ENCODE data around the gene VSIR. TPM values are rescaled to one million over a fixed set of nuclear protein-coding genes. Genes with fewer than 3 reads are reported as not detected.

VSIR gene
- total RNA-seq, 1 experiment from 2014 or later, result 18.5 TPM

- Histone ChIP-seq H3K4me3 (replicated peaks in 1 of 2; ENCODE audit: low read depth in 1 of 2, low read length in 2 of 2) (no peak overlapping the region), H3K9me3 (ENCODE audit: control insufficient read depth in 1 of 2, insufficient read depth in 1 of 2, low read depth in 1 of 2, low read length in 2 of 2) (no peaks in the 10 kb centered on the region), H3K36me3 (ENCODE audit: control insufficient read depth in 1 of 2, insufficient read depth in 2 of 2, low read length in 2 of 2) (no peaks in the 10 kb centered on the region), H4K20me1 (ENCODE audit: insufficient read depth) (no peaks in the 10 kb centered on the region), H3K27ac (ENCODE audit: low read depth, low read length) (no peak overlapping the region), H2AFZ (ENCODE audit: low read depth, low read length, poor library complexity, severe bottlenecking) (no peak overlapping the region), H3K4me2 (ENCODE audit: low read length) (no peak overlapping the region), H3K4me1 (ENCODE audit: control insufficient read depth in 1 of 2, insufficient read depth in 2 of 2, low read length in 2 of 2) (peaks cover 0 to 3% of the 10 kb centered on the region in 2 experiments; a peak in 1 of 4 replicates), H3K79me2 (ENCODE audit: insufficient read depth, low read length) (no peaks in the 10 kb centered on the region), H3K27me3 (ENCODE audit: insufficient read depth, low read length) (no peaks in the 10 kb centered on the region), H3K9me2 (ENCODE audit: insufficient read depth) (no peaks in the 10 kb centered on the region), H3K9ac (ENCODE audit: low read length) (no peak overlapping the region)
- intact Hi-C loops (cut with micrococcal nuclease), result no loop called here
- CTCF ChIA-PET, result interaction anchor here (1.3 to 1.5 kb wide), 2 partner anchors 10 to 11 kb away, joined by 3 to 4 read pairs; no protein-coding TSS in a partner anchor
- DNase-seq (ENCODE audit: low read depth, low spot score) (no peak), ATAC-seq (no peak)
- TF ChIP-seq EZH2phosphoT487 (IDR thresholded peaks at IDR 0.05; ENCODE audit: borderline replicate concordance) (no peak), ZNF274 (IDR thresholded peaks at IDR 0.05; ENCODE audit: low read depth, low read length) (no peak), SP1 (IDR thresholded peaks at IDR 0.05; ENCODE audit: low read depth) (no peak), JUND (IDR thresholded peaks at IDR 0.05) (no peak), SIN3A (IDR thresholded peaks at IDR 0.05; ENCODE audit: low read depth) (no peak), EZH2 (IDR thresholded peaks at IDR 0.05) (no peak), MAX (IDR thresholded peaks at IDR 0.05) (no peak), EGR1 (IDR thresholded peaks at IDR 0.05; ENCODE audit: low read depth) (no peak), CTCF (IDR thresholded peaks at IDR 0.05 in 2 of 3, conservative IDR thresholded peaks at IDR 0.05 in 1 of 3; ENCODE audit: borderline replicate concordance in 1 of 3, insufficient read depth in 1 of 3, low read depth in 2 of 3, low read length in 2 of 3) (no peak), FOSL1 (IDR thresholded peaks at IDR 0.05; ENCODE audit: low read depth) (no peak), CEBPB (IDR thresholded peaks at IDR 0.05; ENCODE audit: low read depth) (no peak), TCF7L2 (IDR thresholded peaks at IDR 0.05; ENCODE audit: borderline replicate concordance, extremely low read depth, insufficient read depth, insufficient read length) (no peak), ATF3 (IDR thresholded peaks at IDR 0.05) (no peak), REST (IDR thresholded peaks at IDR 0.05; ENCODE audit: low read depth) (no peak), POLR2A (IDR thresholded peaks at IDR 0.05; ENCODE audit: borderline replicate concordance, extremely low read depth, insufficient read depth, insufficient read length) (no peak), RAD21 (IDR thresholded peaks at IDR 0.05; ENCODE audit: low read depth) (no peak), CBX3 (IDR thresholded peaks at IDR 0.05; ENCODE audit: low read depth) (no peak), POLR2AphosphoS5 (IDR thresholded peaks at IDR 0.05; ENCODE audit: low read depth, low read length) (no peak), ELF1 (IDR thresholded peaks at IDR 0.05; ENCODE audit: borderline replicate concordance, low read depth) (no peak), ZFX (IDR thresholded peaks at IDR 0.05) (no peak)
- BruUV-seq (replicated peaks), result no TSS peak
- RAD21 ChIA-PET (ENCODE audit: low non-redundant PET in 1 of 2, low total read pairs in 2 of 2, uncharacterized antibody in 2 of 2, unreplicated experiment in 2 of 2), result no interaction called here
- POLR2A ChIA-PET, result no interaction called here
These were observed 54.3 kb downstream of the VSIR start for GRCh38 chr10:71719042-71719441.

All from HCT116 (cell line).